OCI-LY3 (cell line): ENCODE results near the gene ZNF184.

Experiments
- CTCF ChIP-seq: fragments of 200-600, 300-600 bp; sonication (generic); IDR thresholded peaks from 2 replicates; pipeline ENCODE4 v1.5.1; 2014; ENCODE audit warnings: antibody characterized with exemption, low read length, low read depth
- EZH2phosphoT487 ChIP-seq: fragments of 200-600 bp; shearing (Covaris generic); IDR thresholded peaks from 2 replicates; pipeline ENCODE4 v1.6.1; 2018; ENCODE audit warnings: antibody characterized with exemption, mixed run types, low read depth

- TF ChIP-seq CTCF = no peak
- TF ChIP-seq EZH2phosphoT487 = no peak
These were observed 22.7 kb upstream of the ZNF184 start for GRCh38 chr6:27495386-27496135.
